ENCODE data around the gene KLRC2. TPM values are rescaled to one million over a fixed set of nuclear protein-coding genes. Genes with fewer than 3 reads are reported as not detected.

Gene KLRC2
- total and polyA plus RNA-seq, 2 of the 4 experiments (the other 2 are of a cell fraction) = not detected

GRCh38 chr12:10408842-10409241, 27.0 kb downstream of the KLRC2 start:
- no peak overlapping the region for H4K8ac ChIP-seq (ENCODE audit: low read depth in 2 of 2, low read length in 2 of 2)
- no peaks in the 10 kb centered on the region for H4K20me1 ChIP-seq (ENCODE audit: insufficient read depth, low read length)
- H2BK15ac ChIP-seq (ENCODE audit: low read depth, low read length) = no peak overlapping the region
- POLR2A ChIA-PET (ENCODE audit: unreplicated experiment) = no interaction called here
- no peaks in the 10 kb centered on the region for H3K9me1 ChIP-seq (ENCODE audit: insufficient read depth, low read length)
- no peak overlapping the region for H4K5ac ChIP-seq (ENCODE audit: low read depth, low read length)
- no peak overlapping the region for H2BK120ac ChIP-seq (ENCODE audit: low read depth, low read length)
- no peak overlapping the region for H2BK20ac ChIP-seq (ENCODE audit: low read depth, low read length)
- H3K4ac ChIP-seq (ENCODE audit: low read depth, low read length) = no peak overlapping the region
- no peak overlapping the region for H4K91ac ChIP-seq (ENCODE audit: insufficient read depth, low read depth, low read length)
- DNase-seq = no peak
- no peak overlapping the region for H3K4me3 ChIP-seq (ENCODE audit: insufficient read depth, low read depth, low read length)
- CTCF ChIA-PET = no interaction called here
- dilution Hi-C loops (cut with HindIII; ENCODE audit: low sequenced_read_pairs, unreplicated experiment) = no loop called here
- ATAC-seq (ENCODE audit: low read depth) = no peak
- no peak overlapping the region for H3K56ac ChIP-seq (ENCODE audit: extremely low read depth, insufficient read depth, low read length)
- H3K9ac ChIP-seq (ENCODE audit: low read depth, low read length) = no peak overlapping the region
- intact Hi-C loops (cut with micrococcal nuclease) = loop anchor here (10.0 kb wide), 1 partner anchor 46 kb away; the partner anchor contains the start of gene KLRC1
- no TSS peak for BruUV-seq (replicated peaks)
- WGBS, 2 experiments (ENCODE audit: extremely low coverage in 2 of 2, insufficient read length in 1 of 2) = no CpG with 5 or more reads among the region's 3 CpGs
- H3K9me3 ChIP-seq (ENCODE audit: control insufficient read depth, insufficient read depth, low read length) = peaks cover 3% of the 10 kb centered on the region; the same call in 1 of the 2 replicates
- no peak for TF ChIP-seq MAFK (IDR thresholded peaks at IDR 0.05; ENCODE audit: low read depth, low read length)
- no peak overlapping the region for H2AK9ac ChIP-seq (replicated peaks; ENCODE audit: low read depth, low read length, poor library complexity)
- no peak overlapping the region for H3K23ac ChIP-seq (ENCODE audit: low read depth, low read length)
- H3K79me1 ChIP-seq (ENCODE audit: low read depth in 1 of 2, low read length in 2 of 2) = no peaks in the 10 kb centered on the region
- no peaks in the 10 kb centered on the region for H3K36me3 ChIP-seq (ENCODE audit: control insufficient read depth, insufficient read depth, low read length)
- no peak overlapping the region for H3K14ac ChIP-seq (replicated peaks; ENCODE audit: low read depth, low read length)
- H3K27ac ChIP-seq (ENCODE audit: insufficient read depth, low read length) = no peak overlapping the region
- H3K27me3 ChIP-seq (ENCODE audit: control insufficient read depth, insufficient read depth, low read length) = peaks cover 3% of the 10 kb centered on the region
- in situ Hi-C loops (cut with MboI; ENCODE audit: low sequenced_read_pairs) = no loop called here
- H2BK5ac ChIP-seq (ENCODE audit: low read depth, low read length, poor library complexity, severe bottlenecking) = no peak overlapping the region
- H3K4me2 ChIP-seq (ENCODE audit: low read depth, low read length) = no peak overlapping the region
- no peak overlapping the region for H3K18ac ChIP-seq (ENCODE audit: low read depth, low read length)
- H3K4me1 ChIP-seq (ENCODE audit: control insufficient read depth, insufficient read depth, low read length) = no peaks in the 10 kb centered on the region
- H2AFZ ChIP-seq (replicated peaks; ENCODE audit: low read length, poor library complexity) = no peak overlapping the region
- no peak overlapping the region for H2AK5ac ChIP-seq (ENCODE audit: low read depth, low read length)

Data from IMR-90 (cell line).